HepG2 (cell line): ENCODE measurements around the gene ZCWPW2. TPM values are rescaled to one million over a fixed set of nuclear protein-coding genes. Genes with fewer than 3 reads are reported as not detected.
A peak's percentile ranks its signal among the peaks of the same experiment; 100 is the strongest.

Experiments used
- ATAC-seq: fragments of 200-7000 bp; cut with Tn5 transposase; 3 replicates; pipeline ENCODE4 v1.9.1; 2020; ENCODE audit warnings: mild to moderate bottlenecking, moderate library complexity
- BruUV-seq: library from RNA; stranded (reverse); fragments of 400-500 nt; replicated peaks from 2 replicates; lab custom pipeline; 2021; lab: Mats Ljungman, UMichigan
- CTCF ChIA-PET: fragments of 300-600 bp; formaldehyde crosslinking; extraction: SDS; loops from one replicate; lab custom pipeline; 2021; ENCODE audit warnings: low total read pairs, inconsistent platforms, low intra/inter-chr PET ratio; lab: Yijun Ruan, JAX
- POLR2A ChIA-PET: fragments of 350-600 bp; sonication (Branson Sonifier 250); formaldehyde crosslinking; loops from one replicate; lab custom pipeline; 2020; ENCODE audit warnings: antibody characterized with exemption, inconsistent platforms; lab: Yijun Ruan, JAX
- DNase-seq: peaks from one replicate; pipeline ENCODE4 v3.0.0-alpha.2; 2015; ENCODE audit warnings: low spot score
- FAIRE-seq: peaks from 3 replicates; lab custom pipeline; 2011; peaks lifted over from hg19 to GRCh38; lab: Jason Lieb, UNC
- H2AFZ ChIP-seq: one replicate; pipeline ENCODE4 v1.6.1; 2011; ENCODE audit warnings: low read length, inconsistent platforms
- H3K27ac ChIP-seq: fragments of 300-600 bp; 3 replicates; pipeline ENCODE4 v1.8.0; 2011; ENCODE audit warnings: mixed run types, mild to moderate bottlenecking, mixed read lengths, low read length, inconsistent platforms; ENCODE audit not compliant: insufficient read depth; ENCODE audit errors: extremely low read length
- H3K27me3 ChIP-seq, 2 experiments: fragments of 200-600 bp in 1 of 2; 2 replicates in 1 of 2; 3 replicates in 1 of 2; pipeline versions ENCODE4 v1.6.0 to v1.8.0; 2011; ENCODE audit warnings: low read length in 2 of 2, mild to moderate bottlenecking in 2 of 2, moderate library complexity in 2 of 2, inconsistent platforms in 1 of 2; ENCODE audit not compliant: insufficient read depth in 2 of 2, control insufficient read depth in 1 of 2
- H3K36me3 ChIP-seq, 2 experiments: fragments of 200-600 bp in 1 of 2; replicated peaks in 1 of 2; 2 replicates in 1 of 2; 3 replicates in 1 of 2; pipeline versions ENCODE4 v1.5.1 to v1.8.0; 2011; ENCODE audit warnings: low read length in 2 of 2, inconsistent platforms in 1 of 2; ENCODE audit not compliant: insufficient read depth in 2 of 2, control insufficient read depth in 1 of 2
- H3K4me1 ChIP-seq: 2 replicates; pipeline ENCODE4 v1.5.1; 2012; ENCODE audit warnings: low read length, inconsistent platforms; ENCODE audit not compliant: insufficient read depth
- H3K4me2 ChIP-seq: 2 replicates; pipeline ENCODE4 v1.6.0; 2011; ENCODE audit warnings: low read depth, low read length, inconsistent platforms
- H3K4me3 ChIP-seq, 3 experiments: fragments of 200-600 bp in 1 of 3; sonication (generic), shearing (Covaris generic) in 1 of 3; replicated peaks in 1 of 3; 2 replicates each; pipeline ENCODE4 v1.5.1; 2011 to 2016; ENCODE audit warnings: low read length in 3 of 3, inconsistent platforms in 2 of 3, low read depth in 2 of 3, mild to moderate bottlenecking in 2 of 3, control low read depth in 1 of 3, mixed read lengths in 1 of 3; ENCODE audit not compliant: insufficient read depth in 1 of 3
- H3K79me2 ChIP-seq: one replicate; pipeline ENCODE4 v1.6.1; 2011; ENCODE audit warnings: low read length, inconsistent platforms; ENCODE audit not compliant: insufficient read depth
- H3K9ac ChIP-seq: 2 replicates; pipeline ENCODE4 v1.6.0; 2011; ENCODE audit warnings: mild to moderate bottlenecking, low read depth, low read length, inconsistent platforms; ENCODE audit not compliant: insufficient read depth
- H3K9me3 ChIP-seq: 2 replicates; pipeline ENCODE4 v1.5.1; 2012; ENCODE audit warnings: mild to moderate bottlenecking, low read length
- H4K20me1 ChIP-seq: 2 replicates; pipeline ENCODE4 v1.6.0; 2011; ENCODE audit warnings: inconsistent platforms, mild to moderate bottlenecking, low read length, moderate library complexity; ENCODE audit not compliant: insufficient read depth
- CERS6 ChIP-seq: sonication (generic); formaldehyde crosslinking; IDR thresholded peaks from 2 replicates; pipeline ENCODE4 v1.5.0; 2020; ENCODE audit warnings: missing genetic modification reagents
- ELF3 ChIP-seq: IDR thresholded peaks from 2 replicates; pipeline ENCODE4 v1.6.1; 2016; ENCODE audit warnings: missing genetic modification reagents, missing compliant biosample characterization
- HNRNPK ChIP-seq: fragments of 200-400 bp; formaldehyde crosslinking; IDR thresholded peaks from 2 replicates; pipeline ENCODE4 v1.6.1; 2018; ENCODE audit warnings: low read length, low read depth, moderate library complexity, mild to moderate bottlenecking; ENCODE audit not compliant: poor library complexity, severe bottlenecking
- KDM5A ChIP-seq: fragments of 200-600 bp; sonication (generic); IDR thresholded peaks from 2 replicates; pipeline ENCODE4 v1.7.0; 2018; ENCODE audit warnings: antibody characterized with exemption, mild to moderate bottlenecking, low read length, borderline replicate concordance
- NR2F1 ChIP-seq, 2 experiments: fragments of 450-650 bp in 1 of 2; formaldehyde crosslinking in 1 of 2; IDR thresholded peaks; 2 replicates each; pipeline versions ENCODE4 v1.5.0 to v1.6.1; 2016 to 2020; ENCODE audit warnings: mild to moderate bottlenecking in 1 of 2, missing compliant biosample characterization in 1 of 2, missing genetic modification reagents in 1 of 2, moderate library complexity in 1 of 2
- PCBP1 ChIP-seq: fragments of 200-400 bp; formaldehyde crosslinking; IDR thresholded peaks from 2 replicates; pipeline ENCODE4 v1.6.1; 2017; ENCODE audit warnings: mild to moderate bottlenecking, low read depth, low read length, borderline replicate concordance
- SIX4 ChIP-seq: sonication (generic); formaldehyde crosslinking; IDR thresholded peaks from 2 replicates; pipeline ENCODE4 v1.4.0; 2020; ENCODE audit warnings: missing genetic modification reagents
- SP2 ChIP-seq: sonication (generic); formaldehyde crosslinking; IDR thresholded peaks from 2 replicates; pipeline ENCODE4 v1.5.1; 2020; ENCODE audit warnings: mild to moderate bottlenecking, missing genetic modification reagents
- TFE3 ChIP-seq: IDR thresholded peaks from 2 replicates; pipeline ENCODE4 v1.6.1; 2016
- ZBTB40 ChIP-seq, 2 experiments: fragments of 450-650 bp in 1 of 2; sonication (generic) in 1 of 2; formaldehyde crosslinking in 1 of 2; IDR thresholded peaks; 2 replicates each; pipeline versions ENCODE4 v1.6.1 to v1.8.0; 2016 to 2022; ENCODE audit warnings: antibody characterized with exemption in 1 of 2, mild to moderate bottlenecking in 1 of 2, missing genetic modification reagents in 1 of 2
- ZNF530 ChIP-seq: sonication (generic); formaldehyde crosslinking; IDR thresholded peaks from 2 replicates; pipeline ENCODE4 v1.5.0; 2020; ENCODE audit warnings: low read depth, mild to moderate bottlenecking, missing genetic modification reagents
- ZNF614 ChIP-seq: IDR thresholded peaks from 2 replicates; pipeline ENCODE4 v1.6.1; 2018; ENCODE audit warnings: missing biosample characterization, missing genetic modification reagents, inconsistent platforms, borderline replicate concordance
- WGBS: methylation state at CpG from one replicate; pipeline ENCODE4 v1.1.6; 2017; ENCODE audit warnings: low lambda C conversion rate; 5-methylcytosine and 5-hydroxymethylcytosine counted together
- in situ Hi-C: cut with HindIII; loops from 2 replicates; pipeline ENCODE4 v1.10.0; 2017; ENCODE audit warnings: low pct_unique_long_range_greater_than_20kb; ENCODE audit not compliant: extremely low pct_ligation_motif_present
- intact Hi-C: fragments of 100-400 bp; cut with micrococcal nuclease; formaldehyde crosslinking; loops from one replicate; pipeline ENCODE4 v1.10.0; 2022; ENCODE audit not compliant: unreplicated experiment
- polyA plus RNA-seq, 8 experiments: library from polyadenylated mRNA; depleted of rRNA in 3 of 8; stranded (reverse) in 7 of 8; unstranded in 1 of 8; fragments of >200 nt; fragmentation: Illumina TruSeq in 4 of 8; extraction: Trizol in 4 of 8; gene quantifications; 2 replicates each; pipeline versions ENCODE4 v1.2.1 to v1.2.3, GENCODE V29; 2011 to 2016; ENCODE audit warnings: low read depth in 4 of 8, missing spikeins in 1 of 8, mixed read lengths in 1 of 8; ENCODE audit not compliant: insufficient read depth in 1 of 8
- total RNA-seq, 5 experiments: library from RNA; depleted of rRNA; stranded (reverse); fragments of >200 nt; fragmentation: Illumina TruSeq; extraction: Trizol; gene quantifications; 2 replicates each; pipeline ENCODE4 v1.2.3, GENCODE V29; 2016; ENCODE audit warnings: low read depth in 1 of 5

The ZCWPW2 gene
- total and polyA plus RNA-seq, 2 of the 13 experiments (the other 11 are each of a cell fraction or from before 2014, with no cell fraction given), result 0.17 to 0.53 TPM

GRCh38 chr3:28300345-28300962, 48.1 kb upstream of the ZCWPW2 start:
- no peak overlapping the region for H3K9ac ChIP-seq
- no peaks in the 10 kb centered on the region; the same call in 1 of the 2 replicates for H3K4me1 ChIP-seq
- intact Hi-C loops (no loop called here), in situ Hi-C loops (no loop called here)
- ATAC-seq (no peak), DNase-seq (no peak), FAIRE-seq (no peak)
- POLR2A ChIA-PET, result no interaction called here
- no peak overlapping the region for H3K27ac ChIP-seq
- H3K4me2 ChIP-seq, result no peak overlapping the region
- no peaks in the 10 kb centered on the region for H3K79me2 ChIP-seq
- no peaks in the 10 kb centered on the region; a peak in 1 of 5 replicates for H3K36me3 ChIP-seq
- CTCF ChIA-PET, result no interaction called here
- H4K20me1 ChIP-seq, result peaks cover 3% of the 10 kb centered on the region; the same call in 1 of the 2 replicates
- WGBS, result 95% methylated on average over 5 of the region's 5 CpGs
- no peak overlapping the region for H2AFZ ChIP-seq
- no peaks in the 10 kb centered on the region for H3K9me3 ChIP-seq
- H3K4me3 ChIP-seq, result no peak overlapping the region
- H3K27me3 ChIP-seq, result no peaks in the 10 kb centered on the region
- no TSS peak for BruUV-seq
- no peak for TF ChIP-seq ELF3 (CRISPR knock-in tag)
- TF ChIP-seq PCBP1, result 0 out of 2 replicates have a peak, but pooled peaks have one; percentile 52
- TF ChIP-seq KDM5A, result no peak
- no peak for TF ChIP-seq NR2F1 (CRISPR knock-in tag; IDR thresholded peaks at IDR 0.05)
- no peak for TF ChIP-seq CERS6 (CRISPR knock-in tag)
- TF ChIP-seq ZNF614 (CRISPR knock-in tag), result no peak
- TF ChIP-seq TFE3, result no peak
- no peak for TF ChIP-seq ZNF530 (CRISPR knock-in tag)
- TF ChIP-seq SP2, result no peak
- TF ChIP-seq HNRNPK, result peak; percentile 96
- TF ChIP-seq ZBTB40 (IDR thresholded peaks at IDR 0.05), result no peak
- TF ChIP-seq ZBTB40 (CRISPR knock-in tag; IDR thresholded peaks at IDR 0.05), result no peak
- no peak for TF ChIP-seq SIX4
